H1 (cell line): ENCODE measurements around the gene NAV3. TPM values are rescaled to one million over a fixed set of nuclear protein-coding genes. Genes with fewer than 3 reads are reported as not detected.

Experiments used
- SP1 ChIP-seq: IDR thresholded peaks from 2 replicates; pipeline ENCODE4 v1.6.1; 2011; ENCODE audit warnings: low read depth, low read length
- TAF1 ChIP-seq: IDR thresholded peaks from 2 replicates; pipeline ENCODE4 v1.6.1; 2011; ENCODE audit warnings: mild to moderate bottlenecking, low read depth, low read length
- USF2 ChIP-seq: IDR thresholded peaks from 2 replicates; pipeline ENCODE4 v1.6.1; 2011; ENCODE audit warnings: low read length, improper control_type of control experiment
- polyA plus RNA-seq, 7 experiments: library from polyadenylated mRNA; depleted of rRNA in 3 of 7; stranded (reverse) in 5 of 7; unstranded in 2 of 7; fragments of >200 nt in 5 of 7; fragments of 200-250 nt in 2 of 7; gene quantifications; 1 replicate in 5 of 7; 2 replicates in 1 of 7; 4 replicates in 1 of 7; pipeline versions ENCODE4 v1.2.1 to v1.2.3, GENCODE V29; 2011 to 2013; ENCODE audit warnings: missing spikeins in 2 of 7, mixed read lengths in 2 of 7
- total RNA-seq: library from RNA; stranded (reverse); fragmentation: NEBNext Ultra II Directional; extraction: Animal tissue kit (Norgen Biotek cat#: 25700); gene quantifications from 2 replicates; pipeline ENCODE4 v1.2.1, GENCODE V29; 2021

The NAV3 gene
- total and polyA plus RNA-seq, 2 of the 8 experiments (the other 6 are each of a cell fraction or from before 2014, with no cell fraction given) = 0.47 to 5.0 TPM

- TF ChIP-seq TAF1 (no peak), SP1 (no peak), USF2 (no peak)
Measured at GRCh38 chr12:77865178-77865577, 34.5 kb downstream of the NAV3 start (continued).
